ENCODE results near the gene WNT11.

Gene WNT11

DNA sequence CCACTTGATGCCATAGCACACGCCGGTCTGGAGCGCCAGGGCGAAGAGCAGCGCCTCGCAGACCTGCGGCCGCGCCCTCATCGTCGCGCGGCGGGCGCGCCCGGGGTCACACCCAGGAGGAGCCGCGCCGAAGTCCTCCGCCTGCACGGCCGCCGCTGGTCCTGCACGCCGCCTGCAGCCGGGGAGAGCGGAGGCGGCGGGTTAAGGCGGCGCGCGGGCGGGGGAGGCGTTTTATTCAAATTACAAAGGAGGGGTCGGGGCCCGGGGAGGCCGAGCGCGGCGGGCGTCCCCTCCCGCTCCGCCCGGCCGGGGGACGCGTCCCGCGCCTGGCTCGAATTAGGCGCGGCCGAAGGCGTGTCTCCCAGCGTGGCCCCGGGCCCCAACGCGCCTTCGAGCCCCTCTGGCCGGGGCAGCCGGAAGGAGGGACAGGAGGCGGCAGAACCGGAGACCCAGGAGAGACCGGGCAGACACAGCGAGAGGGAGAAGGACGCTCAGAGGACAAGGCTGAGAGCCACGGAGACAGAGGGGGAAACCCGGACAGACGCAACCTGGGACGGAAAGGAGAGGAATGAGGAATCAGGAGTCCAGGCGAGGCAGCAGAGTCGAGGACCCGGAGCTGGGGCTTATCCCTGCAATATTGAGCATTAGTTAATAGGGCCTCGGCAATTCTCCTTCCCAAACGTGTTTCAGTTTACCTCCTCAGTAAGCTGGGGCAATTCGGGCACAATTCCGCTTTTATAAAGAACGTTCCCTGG, at the start of gene WNT11:
Gene WNT11, minus strand, starts transcription at position 176 of the 755 bp plus-strand sequence. Its CDS starts 95 bp downstream, at position 81.
- in situ Hi-C loops (cut with HindIII; ENCODE audit: low pct_ligation_motif_present, low sequenced_read_pairs), result no loop called here
- DNase-seq, result peak; percentile 12
- Histone ChIP-seq H3K36me3 (replicated peaks) (no peaks in the 10 kb centered on the region), H3K27me3 (replicated peaks) (peaks cover 48% of the 10 kb centered on the region), H3K27ac (no peak within 1 kb of the TSS), H3K4me3 (ENCODE audit: low read depth, low read length) (peak within 1 kb of the TSS; percentile 43)
- TF ChIP-seq, protein P1, sequence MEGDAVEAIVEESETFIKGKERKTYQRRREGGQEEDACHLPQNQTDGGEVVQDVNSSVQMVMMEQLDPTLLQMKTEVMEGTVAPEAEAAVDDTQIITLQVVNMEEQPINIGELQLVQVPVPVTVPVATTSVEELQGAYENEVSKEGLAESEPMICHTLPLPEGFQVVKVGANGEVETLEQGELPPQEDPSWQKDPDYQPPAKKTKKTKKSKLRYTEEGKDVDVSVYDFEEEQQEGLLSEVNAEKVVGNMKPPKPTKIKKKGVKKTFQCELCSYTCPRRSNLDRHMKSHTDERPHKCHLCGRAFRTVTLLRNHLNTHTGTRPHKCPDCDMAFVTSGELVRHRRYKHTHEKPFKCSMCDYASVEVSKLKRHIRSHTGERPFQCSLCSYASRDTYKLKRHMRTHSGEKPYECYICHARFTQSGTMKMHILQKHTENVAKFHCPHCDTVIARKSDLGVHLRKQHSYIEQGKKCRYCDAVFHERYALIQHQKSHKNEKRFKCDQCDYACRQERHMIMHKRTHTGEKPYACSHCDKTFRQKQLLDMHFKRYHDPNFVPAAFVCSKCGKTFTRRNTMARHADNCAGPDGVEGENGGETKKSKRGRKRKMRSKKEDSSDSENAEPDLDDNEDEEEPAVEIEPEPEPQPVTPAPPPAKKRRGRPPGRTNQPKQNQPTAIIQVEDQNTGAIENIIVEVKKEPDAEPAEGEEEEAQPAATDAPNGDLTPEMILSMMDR (IDR thresholded peaks at IDR 0.05; ENCODE audit: low read depth, low read length, missing control alignments), result no peak

DNA sequence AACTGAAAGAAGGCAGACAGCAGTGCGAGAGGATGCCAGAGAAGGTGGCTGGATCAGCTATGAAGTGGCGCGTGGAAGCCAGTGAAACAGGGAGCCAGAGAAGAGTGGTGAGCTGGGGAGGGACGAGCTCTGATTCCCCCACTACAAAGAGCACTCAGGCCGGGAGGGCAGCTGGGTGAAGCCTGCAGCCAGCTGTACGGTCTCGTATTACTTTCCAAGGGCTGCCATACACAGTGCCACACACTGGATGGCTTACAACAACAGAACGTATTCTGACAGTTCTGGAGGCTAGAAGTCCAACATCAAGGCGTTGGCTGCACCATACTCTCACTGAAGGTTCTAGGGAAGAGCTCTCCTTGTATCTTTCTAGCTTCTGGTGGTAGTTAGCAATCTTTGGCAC, 47.1 kb upstream of the WNT11 start:
- no peak for DNase-seq
- TF ChIP-seq, protein P1 (IDR thresholded peaks at IDR 0.05; ENCODE audit: low read depth, low read length, missing control alignments), result no peak
- H3K27ac ChIP-seq, result no peak overlapping the region
- H3K4me3 ChIP-seq (ENCODE audit: low read depth, low read length), result no peak overlapping the region
- no peaks in the 10 kb centered on the region for H3K36me3 ChIP-seq (replicated peaks)
- H3K27me3 ChIP-seq (replicated peaks), result peaks cover 14% of the 10 kb centered on the region
- in situ Hi-C loops (cut with HindIII; ENCODE audit: low pct_ligation_motif_present, low sequenced_read_pairs), result no loop called here

DNA sequence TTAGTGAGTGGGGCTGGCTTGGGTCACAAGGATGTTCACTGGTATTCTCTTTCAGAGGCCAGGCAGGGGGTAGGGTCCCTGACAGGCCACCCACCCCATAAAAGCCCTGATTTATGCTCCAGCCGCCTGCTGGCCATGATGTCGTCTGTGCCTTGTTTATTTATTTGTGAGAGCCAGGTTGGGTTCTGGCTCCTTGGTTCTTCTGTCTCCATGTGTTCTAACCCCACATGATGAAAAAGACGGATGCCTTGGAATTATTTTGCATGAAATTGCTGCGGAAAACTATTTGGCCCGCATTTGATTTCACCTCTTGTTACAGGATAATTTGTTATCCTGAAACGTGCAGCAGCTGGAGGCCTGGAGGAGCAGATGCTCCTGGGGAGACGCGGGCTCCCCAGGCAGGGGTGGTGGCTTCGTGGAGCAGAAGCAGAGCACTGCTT, 46.3 kb upstream of the WNT11 start:
- Histone ChIP-seq H3K4me3 (ENCODE audit: low read depth, low read length) (no peak overlapping the region), H3K36me3 (replicated peaks) (no peaks in the 10 kb centered on the region), H3K27ac (no peak overlapping the region), H3K27me3 (replicated peaks) (peaks cover 8% of the 10 kb centered on the region)
- in situ Hi-C loops (cut with HindIII; ENCODE audit: low pct_ligation_motif_present, low sequenced_read_pairs), result no loop called here
- DNase-seq, result no peak
- TF ChIP-seq, protein P1 (IDR thresholded peaks at IDR 0.05; ENCODE audit: low read depth, low read length, missing control alignments), result no peak

DNA sequence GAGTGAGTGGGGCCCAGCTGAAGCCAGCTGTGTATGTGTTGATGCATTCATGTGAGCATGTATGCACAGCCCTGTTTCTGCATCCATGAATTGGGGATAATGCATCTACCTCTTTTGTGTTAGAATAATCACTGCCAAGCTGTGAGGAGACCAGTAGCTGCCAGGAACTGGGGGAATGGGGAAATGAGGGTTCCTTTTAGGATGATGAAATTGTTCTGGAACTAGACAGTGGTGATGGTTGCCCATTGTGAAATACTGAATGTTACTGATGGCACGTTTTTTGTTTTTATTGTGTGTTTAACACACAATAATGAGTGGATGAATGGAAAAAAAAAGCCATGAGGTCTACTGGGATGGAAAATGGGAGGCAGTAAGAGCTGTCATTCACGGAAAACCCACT, 45.3 kb upstream of the WNT11 start:
- H3K27ac ChIP-seq, result no peak overlapping the region
- in situ Hi-C loops (cut with HindIII; ENCODE audit: low pct_ligation_motif_present, low sequenced_read_pairs), result no loop called here
- no peak overlapping the region for H3K4me3 ChIP-seq (ENCODE audit: low read depth, low read length)
- no peak for DNase-seq
- no peaks in the 10 kb centered on the region for H3K36me3 ChIP-seq (replicated peaks)
- TF ChIP-seq, protein P1 (IDR thresholded peaks at IDR 0.05; ENCODE audit: low read depth, low read length, missing control alignments), result no peak
- H3K27me3 ChIP-seq (replicated peaks), result peaks cover under 1% of the 10 kb centered on the region

DNA sequence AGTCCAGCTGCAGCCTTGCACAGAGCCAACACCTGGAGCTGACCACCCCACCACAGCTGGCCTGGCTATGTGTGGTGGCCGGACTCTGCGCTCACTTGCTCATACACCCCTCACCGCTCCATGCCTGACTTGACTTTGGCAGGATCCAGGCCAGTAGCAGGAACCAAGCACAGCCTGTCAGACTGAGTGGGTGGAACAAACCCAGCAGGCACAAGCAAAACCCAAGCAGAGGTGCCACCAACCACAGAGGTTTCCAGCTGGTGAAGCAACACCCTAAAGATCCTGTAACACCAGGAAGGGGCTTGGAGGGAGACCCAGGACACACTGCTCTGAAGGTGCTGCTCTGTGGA, 44.9 kb upstream of the WNT11 start:
- Histone ChIP-seq H3K36me3 (replicated peaks) (no peaks in the 10 kb centered on the region), H3K4me3 (ENCODE audit: low read depth, low read length) (no peak overlapping the region), H3K27ac (no peak overlapping the region), H3K27me3 (replicated peaks) (no peaks in the 10 kb centered on the region)
- DNase-seq, result no peak
- in situ Hi-C loops (cut with HindIII; ENCODE audit: low pct_ligation_motif_present, low sequenced_read_pairs), result no loop called here
- TF ChIP-seq, protein P1 (IDR thresholded peaks at IDR 0.05; ENCODE audit: low read depth, low read length, missing control alignments), result no peak

All from brain microvascular endothelial cell (primary cell).